ENCODE results near the gene ZCCHC7. TPM values are rescaled to one million over a fixed set of nuclear protein-coding genes. Genes with fewer than 3 reads are reported as not detected.
"Not testable (repeated sequence)": the region's sequence is repeated elsewhere in the genome, so short reads cannot be mapped to it uniquely, and the experiment has no call there.

ZCCHC7 gene
- total RNA-seq, 1 donor from 2014 or later = 20.9 TPM

DNA sequence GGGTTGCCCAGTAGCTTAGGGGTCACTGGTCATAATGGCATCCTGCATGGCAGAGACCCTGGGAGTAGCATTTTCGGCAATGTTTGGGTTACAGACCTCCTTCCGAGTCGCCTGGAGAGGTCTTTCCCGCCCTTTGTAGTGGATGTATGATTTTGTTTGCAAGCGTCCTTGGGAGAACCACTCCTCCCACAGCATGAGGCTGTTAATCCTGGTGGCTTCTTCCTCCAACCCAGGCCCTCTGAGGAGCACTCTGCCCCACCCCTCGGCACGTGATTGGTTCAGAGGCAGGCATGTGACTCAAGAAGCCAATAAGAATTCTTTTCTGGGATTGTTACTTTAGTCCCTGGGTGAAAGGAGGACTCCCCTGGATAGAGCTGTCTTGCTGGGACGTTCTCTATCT is 271.9 kb downstream of the ZCCHC7 start:
- H3K4me3 ChIP-seq = no peak overlapping the region
- intact Hi-C loops (cut with DNase I) = no loop called here
- DNase-seq = no peak
- no peaks in the 10 kb centered on the region for H3K36me3 ChIP-seq
- no peaks in the 10 kb centered on the region for H3K9me3 ChIP-seq
- no peak for ATAC-seq
- TF ChIP-seq, protein P1, sequence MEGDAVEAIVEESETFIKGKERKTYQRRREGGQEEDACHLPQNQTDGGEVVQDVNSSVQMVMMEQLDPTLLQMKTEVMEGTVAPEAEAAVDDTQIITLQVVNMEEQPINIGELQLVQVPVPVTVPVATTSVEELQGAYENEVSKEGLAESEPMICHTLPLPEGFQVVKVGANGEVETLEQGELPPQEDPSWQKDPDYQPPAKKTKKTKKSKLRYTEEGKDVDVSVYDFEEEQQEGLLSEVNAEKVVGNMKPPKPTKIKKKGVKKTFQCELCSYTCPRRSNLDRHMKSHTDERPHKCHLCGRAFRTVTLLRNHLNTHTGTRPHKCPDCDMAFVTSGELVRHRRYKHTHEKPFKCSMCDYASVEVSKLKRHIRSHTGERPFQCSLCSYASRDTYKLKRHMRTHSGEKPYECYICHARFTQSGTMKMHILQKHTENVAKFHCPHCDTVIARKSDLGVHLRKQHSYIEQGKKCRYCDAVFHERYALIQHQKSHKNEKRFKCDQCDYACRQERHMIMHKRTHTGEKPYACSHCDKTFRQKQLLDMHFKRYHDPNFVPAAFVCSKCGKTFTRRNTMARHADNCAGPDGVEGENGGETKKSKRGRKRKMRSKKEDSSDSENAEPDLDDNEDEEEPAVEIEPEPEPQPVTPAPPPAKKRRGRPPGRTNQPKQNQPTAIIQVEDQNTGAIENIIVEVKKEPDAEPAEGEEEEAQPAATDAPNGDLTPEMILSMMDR (IDR thresholded peaks at IDR 0.05) = no peak
- no peaks in the 10 kb centered on the region for H3K27me3 ChIP-seq
- H3K4me1 ChIP-seq = no peaks in the 10 kb centered on the region
- no peak overlapping the region for H3K27ac ChIP-seq

DNA sequence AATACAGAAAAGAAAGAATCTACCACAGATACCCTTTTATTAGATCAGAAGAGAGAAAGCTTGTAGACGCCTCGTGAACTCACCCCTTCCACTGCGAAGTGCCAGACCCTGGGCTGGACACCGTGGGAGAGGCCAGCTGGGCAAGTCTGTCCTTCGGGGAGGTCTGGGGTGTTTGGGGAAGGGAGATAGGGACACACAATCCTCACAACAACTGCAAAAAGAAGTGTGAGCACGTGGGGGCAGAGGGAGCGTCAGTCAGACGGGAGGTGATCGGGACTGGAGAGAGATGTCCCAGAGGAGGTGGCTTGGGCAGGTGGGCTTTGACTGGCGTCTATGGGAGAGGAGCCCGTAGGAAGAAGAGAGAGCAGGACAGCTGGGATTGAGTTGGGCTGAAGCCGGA is 274.9 kb downstream of the ZCCHC7 start:
- no peak overlapping the region for H3K27ac ChIP-seq
- intact Hi-C loops (cut with DNase I) = no loop called here

DNA sequence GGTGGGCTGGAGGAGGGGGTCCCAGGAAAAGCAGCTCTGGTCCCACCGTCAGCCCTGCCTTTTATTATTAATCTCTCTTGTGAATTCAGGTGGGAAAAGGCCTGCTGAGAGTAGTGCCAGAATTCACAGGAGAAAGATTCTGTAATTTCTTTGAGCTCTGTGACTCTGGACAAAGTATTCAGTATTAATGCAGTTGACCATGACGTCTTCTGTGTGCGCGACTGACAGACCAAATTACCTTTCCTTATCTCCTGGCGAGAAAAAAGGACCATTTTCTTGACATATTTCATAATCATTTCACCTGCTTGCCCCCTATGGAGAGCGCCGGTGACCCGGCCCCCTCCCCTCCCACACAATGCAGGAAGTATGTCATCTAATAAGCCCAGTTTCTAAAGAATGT is 275.3 kb downstream of the ZCCHC7 start:
- Histone ChIP-seq H3K27me3 (no peaks in the 10 kb centered on the region), H3K9me3 (no peaks in the 10 kb centered on the region), H3K4me3 (no peak overlapping the region), H3K36me3 (no peaks in the 10 kb centered on the region), H3K4me1 (no peaks in the 10 kb centered on the region), H3K27ac (no peak overlapping the region)
- TF ChIP-seq, protein P1 (IDR thresholded peaks at IDR 0.05) = no peak
- ATAC-seq (no peak), DNase-seq (no peak)
- intact Hi-C loops (cut with DNase I) = no loop called here

More for the DNA sequence above, 274.9 kb downstream of the ZCCHC7 start:
- H3K36me3 ChIP-seq = no peaks in the 10 kb centered on the region
- no peaks in the 10 kb centered on the region for H3K9me3 ChIP-seq
- DNase-seq (no peak), ATAC-seq (no peak)
- no peaks in the 10 kb centered on the region for H3K27me3 ChIP-seq
- TF ChIP-seq, protein P1 (IDR thresholded peaks at IDR 0.05) = no peak
- no peak overlapping the region for H3K4me3 ChIP-seq
- H3K4me1 ChIP-seq = no peaks in the 10 kb centered on the region

DNA sequence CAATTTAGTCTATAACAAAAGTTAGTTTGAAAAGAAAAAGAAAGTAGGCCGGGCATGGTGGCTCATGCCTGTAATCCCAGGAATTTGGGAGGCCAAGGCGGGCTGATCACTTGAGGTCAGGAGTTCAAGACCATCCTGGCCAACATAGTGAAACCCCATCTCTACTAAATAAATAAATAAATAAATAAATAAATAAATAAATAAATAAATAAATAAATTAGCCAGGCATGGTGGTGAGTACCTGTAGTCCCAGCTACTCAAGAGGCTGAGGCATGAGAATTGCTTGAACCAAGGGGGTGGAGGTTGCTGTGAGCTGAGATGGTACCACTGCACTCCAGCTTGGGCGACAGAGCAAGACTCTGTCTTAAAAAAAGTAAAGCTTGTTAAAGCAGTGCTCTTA is 277.6 kb downstream of the ZCCHC7 start:
- H3K36me3 ChIP-seq; H3K9me3 ChIP-seq; ATAC-seq; intact Hi-C loops (cut with DNase I); H3K4me3 ChIP-seq; H3K27me3 ChIP-seq; H3K4me1 ChIP-seq; H3K27ac ChIP-seq; DNase-seq: not testable (repeated sequence)

DNA sequence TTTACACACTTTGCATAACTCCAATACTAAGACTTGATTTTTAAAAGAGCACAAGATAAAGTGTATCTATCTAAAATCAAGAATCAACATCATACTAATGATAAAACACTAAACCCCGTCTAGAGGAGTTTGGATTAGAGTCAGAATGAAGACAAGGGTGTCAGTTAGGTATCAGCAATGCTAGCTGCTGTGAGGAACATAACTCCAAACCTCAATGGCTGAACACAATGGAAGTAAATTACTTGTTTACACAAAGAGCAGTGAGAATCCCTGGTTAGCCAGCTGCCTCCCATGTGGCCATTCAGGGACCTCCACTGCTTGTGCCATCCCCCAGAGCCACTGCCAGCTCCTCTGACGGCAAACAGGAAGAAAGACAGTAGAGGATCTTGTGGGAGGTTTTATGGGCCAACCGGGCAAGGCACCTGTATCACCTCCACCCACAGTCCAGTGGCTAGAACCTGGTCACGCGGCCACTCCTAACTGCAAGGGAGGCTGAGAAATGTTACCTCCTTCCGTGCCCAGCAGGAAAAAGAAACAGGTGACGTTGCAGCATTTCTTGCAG is 278.2 kb downstream of the ZCCHC7 start:
- no peaks in the 10 kb centered on the region for H3K9me3 ChIP-seq
- H3K4me1 ChIP-seq = no peaks in the 10 kb centered on the region
- no peaks in the 10 kb centered on the region for H3K27me3 ChIP-seq
- H3K4me3 ChIP-seq = no peak overlapping the region
- ATAC-seq (no peak), DNase-seq (no peak)
- H3K36me3 ChIP-seq = no peaks in the 10 kb centered on the region
- TF ChIP-seq, protein P1 (IDR thresholded peaks at IDR 0.05) = no peak
- intact Hi-C loops (cut with DNase I) = no loop called here
- H3K27ac ChIP-seq = no peak overlapping the region

DNA sequence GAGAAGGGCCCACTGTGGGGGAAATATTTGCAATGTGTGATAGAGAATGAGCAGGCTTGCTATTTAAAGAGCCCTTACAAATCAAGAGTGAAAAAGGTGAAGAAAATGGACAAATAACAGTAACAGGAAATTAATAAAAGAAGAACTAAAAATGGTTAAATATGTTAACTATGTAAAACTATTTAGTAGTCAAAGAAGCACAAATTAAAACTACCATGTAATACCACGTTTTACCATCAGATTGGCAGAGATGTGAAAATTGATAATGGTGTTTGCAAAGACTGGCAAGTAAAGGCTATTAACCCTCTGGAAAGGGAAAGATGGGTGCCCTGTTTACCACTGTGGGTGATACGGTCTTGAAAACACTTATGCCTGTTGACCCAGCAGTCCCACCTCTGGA is 279.0 kb downstream of the ZCCHC7 start:
- H3K4me1 ChIP-seq = no peaks in the 10 kb centered on the region
- no peaks in the 10 kb centered on the region for H3K27me3 ChIP-seq
- H3K4me3 ChIP-seq = no peak overlapping the region
- TF ChIP-seq, protein P1 (IDR thresholded peaks at IDR 0.05) = no peak
- ATAC-seq (no peak), DNase-seq (no peak)
- H3K9me3 ChIP-seq = no peaks in the 10 kb centered on the region
- intact Hi-C loops (cut with DNase I) = no loop called here
- H3K27ac ChIP-seq = no peak overlapping the region
- no peaks in the 10 kb centered on the region for H3K36me3 ChIP-seq
